DMS53 treated with DMSO at 0.1 percent for 48 hours (cell line): ENCODE data around the gene CDC25C.

ENCODE experiments used
- DNase-seq: peaks from one replicate; lab custom pipeline; 2025; ENCODE audit not compliant: unreplicated experiment; lab: John Stamatoyannopoulos, UW

CDC25C gene

GRCh38 chr5:138240650-138241385 lies 90.8 kb downstream of the CDC25C start:
- no peak for DNase-seq

DNA sequence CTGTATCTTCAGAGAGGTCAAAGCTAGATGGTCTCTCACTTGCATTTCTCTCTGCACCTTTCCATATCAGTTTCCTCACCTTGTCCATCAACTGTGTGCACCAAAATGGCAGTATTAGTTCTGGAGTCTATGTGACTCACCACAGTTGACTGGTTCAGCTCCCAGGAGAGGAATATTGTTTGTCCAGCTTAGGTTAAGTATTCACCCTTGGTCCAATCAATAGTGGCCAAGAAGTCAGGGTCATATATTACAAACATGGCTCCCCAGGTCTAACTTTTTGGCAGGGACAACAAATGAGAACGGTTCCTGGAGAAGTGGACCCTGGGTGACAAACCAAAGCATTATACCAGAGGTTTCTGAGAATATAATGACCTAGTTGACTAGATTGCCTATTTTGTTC lies 93.6 kb downstream of the CDC25C start:
- DNase-seq, result no peak
